ENCODE data around the gene TARM1.
"Not testable (repeated sequence)": the region's sequence is repeated elsewhere in the genome, so short reads cannot be mapped to it uniquely, and the experiment has no call there.

The TARM1 gene

GRCh38 chr19:54099190-54099902 lies 18.2 kb upstream of the TARM1 start:
- no peak for DNase-seq

- no peak for DNase-seq
Observed at GRCh38 chr19:54096617-54097106, 15.5 kb upstream of the TARM1 start.

GRCh38 chr19:54095859-54096616 lies 14.9 kb upstream of the TARM1 start:
- peak; percentile 55 for DNase-seq

GRCh38 chr19:54095136-54095858 lies 14.1 kb upstream of the TARM1 start:
- DNase-seq: no peak

- no peak for DNase-seq
Observed at GRCh38 chr19:54094426-54095000, 13.3 kb upstream of the TARM1 start.

- no peak for DNase-seq
Observed at GRCh38 chr19:54084410-54084809, 3.2 kb upstream of the TARM1 start.

GRCh38 chr19:54077334-54077733 lies 3.8 kb downstream of the TARM1 start:
- DNase-seq: no peak

GRCh38 chr19:54074851-54075250 lies 6.3 kb downstream of the TARM1 start:
- DNase-seq: no peak

GRCh38 chr19:54073829-54074228 lies 7.3 kb downstream of the TARM1 start:
- no peak for DNase-seq

- DNase-seq: no peak
Observed at GRCh38 chr19:54069470-54069869, 11.7 kb downstream of the TARM1 start.

- no peak for DNase-seq
Observed at GRCh38 chr19:54063350-54064116, 17.6 kb downstream of the TARM1 start, which contains the start of gene VSTM1. Gene VSTM1 (minus strand): TSS chr19:54063897. CDS start chr19:54063777, 120 bp downstream.

- DNase-seq: peak; percentile 42
Observed at GRCh38 chr19:54062643-54063042, 18.5 kb downstream of the TARM1 start.

- DNase-seq: no peak
Observed at GRCh38 chr19:54047616-54048015, 33.5 kb downstream of the TARM1 start.

- no peak for DNase-seq
Observed at GRCh38 chr19:54045771-54046170, 35.4 kb downstream of the TARM1 start.

GRCh38 chr19:54042989-54043388 lies 38.2 kb downstream of the TARM1 start:
- no peak for DNase-seq

- DNase-seq: no peak
Observed at GRCh38 chr19:54041969-54042606, 39.1 kb downstream of the TARM1 start.

GRCh38 chr19:54040003-54040402 lies 41.2 kb downstream of the TARM1 start:
- no peak for DNase-seq

- DNase-seq: not testable (repeated sequence)
Observed at GRCh38 chr19:54036542-54036941, 44.6 kb downstream of the TARM1 start.

GRCh38 chr19:54035215-54036178 lies 45.7 kb downstream of the TARM1 start:
- no peak for DNase-seq

- no peak for DNase-seq
Observed at GRCh38 chr19:54030895-54031586, 50.1 kb downstream of the TARM1 start.

Data from femur (tissue), 1 donor.